GM12878 (cell line): ENCODE results near the gene SLC12A7. TPM values are rescaled to one million over a fixed set of nuclear protein-coding genes. Genes with fewer than 3 reads are reported as not detected.
A peak's percentile ranks its signal among the peaks of the same experiment; 100 is the strongest.

Source experiments
- ATAC-seq: fragments of 200-7000 bp; cut with Tn5 transposase; 3 replicates; pipeline ENCODE4 v1.9.1; 2020; ENCODE audit warnings: mild to moderate bottlenecking, moderate library complexity
- BruUV-seq: library from RNA; stranded (reverse); fragments of 400-500 nt; replicated peaks from 2 replicates; lab custom pipeline; 2021; lab: Mats Ljungman, UMichigan
- CTCF ChIA-PET: fragments of 300-600 bp; sonication (Branson Sonifier 250); formaldehyde crosslinking; extraction: SDS; loops from one replicate; lab custom pipeline; 2021; ENCODE audit warnings: inconsistent platforms; lab: Yijun Ruan, JAX
- POLR2A ChIA-PET: fragments of 350-600 bp; formaldehyde crosslinking; extraction: SDS; loops from one replicate; lab custom pipeline; 2021; ENCODE audit warnings: inconsistent platforms; lab: Charles Lee
- RAD21 ChIA-PET: fragments of 300-600 bp; sonication (Branson Sonifier 250); formaldehyde crosslinking; loops from one replicate; lab custom pipeline; 2023; ENCODE audit warnings: antibody characterized with exemption; ENCODE audit not compliant: unreplicated experiment; lab: Charles Lee
- SMC1A ChIA-PET: fragments of 300-600 bp; sonication (Branson Sonifier 250); formaldehyde crosslinking; loops from one replicate; lab custom pipeline; 2023; ENCODE audit not compliant: unreplicated experiment, uncharacterized antibody; lab: Charles Lee
- DNase-seq: peaks from one replicate; pipeline ENCODE4 v3.0.0-alpha.2; 2011; ENCODE audit warnings: low read depth, low spot score
- FAIRE-seq: peaks from 3 replicates; lab custom pipeline; 2011; peaks lifted over from hg19 to GRCh38; lab: Jason Lieb, UNC
- H2AFZ ChIP-seq: 2 replicates; pipeline ENCODE4 v1.6.0; 2011; ENCODE audit warnings: low read depth, low read length, control low read depth; ENCODE audit not compliant: control insufficient read depth
- H3K27ac ChIP-seq: 2 replicates; pipeline ENCODE4 v1.5.1; 2011; ENCODE audit warnings: control low read depth; ENCODE audit not compliant: control insufficient read depth, insufficient read depth
- H3K27me3 ChIP-seq, 2 experiments: replicated peaks in 1 of 2; 2 replicates each; pipeline versions ENCODE4 v1.6.0 to v1.6.1; 2011; ENCODE audit warnings: low read length in 1 of 2; ENCODE audit not compliant: control insufficient read depth in 2 of 2, insufficient read depth in 2 of 2
- H3K36me3 ChIP-seq, 2 experiments: 2 replicates each; pipeline ENCODE4 v1.5.1; 2011; ENCODE audit warnings: low read length in 1 of 2; ENCODE audit not compliant: control insufficient read depth in 2 of 2, insufficient read depth in 2 of 2
- H3K4me1 ChIP-seq: 2 replicates; pipeline ENCODE4 v1.6.1; 2011; ENCODE audit warnings: mild to moderate bottlenecking, low read length, moderate library complexity, mixed read lengths; ENCODE audit not compliant: control insufficient read depth, insufficient read depth
- H3K4me2 ChIP-seq: 2 replicates; pipeline ENCODE4 v1.6.0; 2011; ENCODE audit warnings: control low read depth; ENCODE audit not compliant: control insufficient read depth, insufficient read depth
- H3K4me3 ChIP-seq: fragments of 200-600 bp; sonication (generic); 2 replicates; pipeline ENCODE4 v1.5.1; 2016
- H3K79me2 ChIP-seq: 2 replicates; pipeline ENCODE4 v1.6.0; 2011; ENCODE audit warnings: low read length; ENCODE audit not compliant: control insufficient read depth, insufficient read depth
- H3K9ac ChIP-seq: 2 replicates; pipeline ENCODE4 v1.8.0; 2011; ENCODE audit warnings: low read length, control low read depth, mixed read lengths; ENCODE audit not compliant: control insufficient read depth, insufficient read depth
- H3K9me3 ChIP-seq: replicated peaks from 3 replicates; pipeline ENCODE4 v1.5.1; 2011; ENCODE audit warnings: mild to moderate bottlenecking, low read length; ENCODE audit not compliant: control insufficient read depth, insufficient read depth
- H4K20me1 ChIP-seq: 2 replicates; pipeline ENCODE4 v1.6.0; 2011; ENCODE audit not compliant: control insufficient read depth, insufficient read depth
- E2F8 ChIP-seq: fragments of 450-650 bp; IDR thresholded peaks from 2 replicates; pipeline ENCODE4 v1.6.1; 2018; ENCODE audit warnings: mild to moderate bottlenecking, low read depth, moderate library complexity; ENCODE audit not compliant: partially characterized antibody
- WGBS: methylation state at CpG from one replicate; pipeline ENCODE4 v1.1.6; 2016; ENCODE audit warnings: low lambda C conversion rate; ENCODE audit not compliant: insufficient replicate concordance, insufficient coverage; ENCODE audit errors: missing lambda C conversion rate; 5-methylcytosine and 5-hydroxymethylcytosine counted together
- in situ Hi-C: fragments of 300-500 bp; cut with MboI; formaldehyde crosslinking; loops from 9 replicates; pipeline ENCODE4 v1.14.3; 2018; ENCODE audit warnings: mixed read lengths
- intact Hi-C: fragments of 100-400 bp; cut with micrococcal nuclease; formaldehyde crosslinking; loops from one replicate; pipeline ENCODE4 v1.14.2; 2022; ENCODE audit not compliant: unreplicated experiment
- polyA plus RNA-seq, 11 experiments: library from polyadenylated mRNA; depleted of rRNA in 4 of 11; unstranded in 6 of 11; stranded (reverse) in 5 of 11; fragments of >200 nt; fragmentation: Nextera tagmentation in 4 of 11; fragmentation: Illumina TruSeq in 1 of 11; extraction: Ambion mirVana in 4 of 11; extraction: Trizol in 1 of 11; gene quantifications; 1 replicate in 1 of 11; 2 replicates in 10 of 11; pipeline versions ENCODE4 v1.2.1 to v1.2.3, GENCODE V29; 2011 to 2016; ENCODE audit warnings: inconsistent platforms in 2 of 11, missing spikeins in 2 of 11, low read depth in 1 of 11
- total RNA-seq, 4 experiments: library from RNA; depleted of rRNA in 3 of 4; stranded (reverse); fragments of >200 nt in 3 of 4; fragmentation: Illumina TruSeq in 1 of 4; extraction: Trizol in 1 of 4; gene quantifications; 2 replicates each; pipeline versions ENCODE4 v1.2.1 to v1.2.3, GENCODE V29; 2013 to 2021
- TF ChIP-seq, protein P1 (sequence below), 3 experiments: IDR thresholded peaks in 2 of 3; conservative IDR thresholded peaks in 1 of 3; 2 replicates each; pipeline ENCODE4 v1.5.1; 2011; ENCODE audit warnings: low read depth in 3 of 3, low read length in 3 of 3, mild to moderate bottlenecking in 3 of 3, control low read depth in 2 of 3, moderate library complexity in 2 of 3, inconsistent platforms in 1 of 3, mixed read lengths in 1 of 3; ENCODE audit not compliant: control insufficient read depth in 2 of 3, insufficient read depth in 1 of 3; ENCODE audit errors: extremely low read depth in 1 of 3

SLC12A7 gene
- total and polyA plus RNA-seq, 10 of the 15 experiments (the other 5 are each of a cell fraction or from before 2014, with no cell fraction given) = 0.10 to 10.0 (median 2.9) TPM

DNA sequence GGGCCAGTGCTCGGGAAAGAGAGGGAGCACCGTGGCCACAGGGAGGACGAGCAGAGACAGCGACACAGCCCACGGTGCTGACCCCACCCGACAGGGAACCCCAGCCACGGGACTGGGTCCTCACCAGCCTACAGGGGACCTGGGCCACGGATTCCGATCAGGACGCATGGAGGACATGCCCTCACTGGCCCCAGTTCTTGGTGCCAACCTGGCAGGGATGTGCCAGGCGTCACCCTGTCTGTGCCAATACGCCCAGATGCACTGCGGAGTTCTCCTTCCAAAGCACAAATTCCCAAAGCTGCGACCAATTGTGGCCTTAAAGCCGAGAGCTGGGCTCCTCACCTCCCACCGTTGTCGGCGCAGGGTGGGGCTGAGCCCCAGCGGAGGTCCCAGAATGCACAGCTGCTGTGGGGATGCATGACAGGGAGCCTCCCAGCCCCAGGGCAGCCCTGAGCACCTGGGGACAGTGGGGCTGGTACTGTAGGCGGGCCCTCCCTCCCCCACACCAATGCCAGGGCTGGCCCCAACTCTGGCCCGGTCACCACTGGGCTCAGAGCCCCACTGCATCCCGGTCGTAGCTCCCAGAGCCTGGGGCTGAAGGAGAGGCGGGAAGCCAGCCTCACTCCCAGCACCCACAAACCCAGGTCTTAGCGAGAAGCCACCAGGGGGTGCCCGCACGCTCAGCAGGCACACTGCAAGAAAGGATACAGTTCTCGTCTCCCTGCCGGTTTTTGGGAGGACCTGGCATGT, 59.0 kb downstream of the SLC12A7 start:
- TF ChIP-seq, protein P1, sequence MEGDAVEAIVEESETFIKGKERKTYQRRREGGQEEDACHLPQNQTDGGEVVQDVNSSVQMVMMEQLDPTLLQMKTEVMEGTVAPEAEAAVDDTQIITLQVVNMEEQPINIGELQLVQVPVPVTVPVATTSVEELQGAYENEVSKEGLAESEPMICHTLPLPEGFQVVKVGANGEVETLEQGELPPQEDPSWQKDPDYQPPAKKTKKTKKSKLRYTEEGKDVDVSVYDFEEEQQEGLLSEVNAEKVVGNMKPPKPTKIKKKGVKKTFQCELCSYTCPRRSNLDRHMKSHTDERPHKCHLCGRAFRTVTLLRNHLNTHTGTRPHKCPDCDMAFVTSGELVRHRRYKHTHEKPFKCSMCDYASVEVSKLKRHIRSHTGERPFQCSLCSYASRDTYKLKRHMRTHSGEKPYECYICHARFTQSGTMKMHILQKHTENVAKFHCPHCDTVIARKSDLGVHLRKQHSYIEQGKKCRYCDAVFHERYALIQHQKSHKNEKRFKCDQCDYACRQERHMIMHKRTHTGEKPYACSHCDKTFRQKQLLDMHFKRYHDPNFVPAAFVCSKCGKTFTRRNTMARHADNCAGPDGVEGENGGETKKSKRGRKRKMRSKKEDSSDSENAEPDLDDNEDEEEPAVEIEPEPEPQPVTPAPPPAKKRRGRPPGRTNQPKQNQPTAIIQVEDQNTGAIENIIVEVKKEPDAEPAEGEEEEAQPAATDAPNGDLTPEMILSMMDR (IDR thresholded peaks at IDR 0.05 in 2 of 3, conservative IDR thresholded peaks at IDR 0.05 in 1 of 3; ENCODE audit: control insufficient read depth in 2 of 3, extremely low read depth in 1 of 3, insufficient read depth in 1 of 3, low read depth in 3 of 3, low read length in 3 of 3) = 0 out of 6 replicates have a peak, but pooled peaks of 1 of the 3 experiments have one; percentile 1
- TF ChIP-seq E2F8 = no peak
- TF ChIP-seq, all 136 proteins: peak for 1
- no peak overlapping the region for H3K27ac ChIP-seq
- H3K4me2 ChIP-seq = no peak overlapping the region
- CTCF ChIA-PET = interaction anchor here (2.0 kb wide), 1 partner anchor 86 kb away, joined by 7 read pairs; no protein-coding TSS in a partner anchor
- H2AFZ ChIP-seq = no peak overlapping the region
- POLR2A ChIA-PET = no interaction called here
- H3K36me3 ChIP-seq = no peaks in the 10 kb centered on the region; a peak in 1 of 4 replicates
- H3K9me3 ChIP-seq = no peaks in the 10 kb centered on the region; the same call in 2 of the 3 replicates
- intact Hi-C loops (no loop called here), in situ Hi-C loops (no loop called here)
- H3K9ac ChIP-seq = no peak overlapping the region
- DNase-seq (no peak), ATAC-seq (no peak), FAIRE-seq (no peak)
- no peaks in the 10 kb centered on the region for H3K4me1 ChIP-seq
- H3K79me2 ChIP-seq = no peaks in the 10 kb centered on the region
- WGBS = 46% methylated on average over 25 of the region's 29 CpGs
- no peaks in the 10 kb centered on the region for H4K20me1 ChIP-seq
- SMC1A ChIA-PET = no interaction called here
- H3K27me3 ChIP-seq = no peaks in the 10 kb centered on the region
- H3K4me3 ChIP-seq = no peak overlapping the region
- BruUV-seq = no TSS peak
- RAD21 ChIA-PET = no interaction called here
